Measurements from ENCODE around the gene CASP8. TPM values are rescaled to one million over a fixed set of nuclear protein-coding genes. Genes with fewer than 3 reads are reported as not detected.

The CASP8 gene
- total and polyA plus RNA-seq, 2 of the 8 experiments (the other 6 are each of a cell fraction or from before 2014, with no cell fraction given), result 2.3 to 3.6 TPM

- H3K18ac ChIP-seq (ENCODE audit: extremely low read depth, low read length), result no peak overlapping the region
- no peaks in the 10 kb centered on the region for H3K23me2 ChIP-seq (ENCODE audit: low read depth, low read length)
- FAIRE-seq (no peak), DNase-seq (ENCODE audit: low read depth in 1 of 2, low spot score in 2 of 2) (no peak)
- 78% methylated on average over 2 of the region's 2 CpGs; no CpG with 5 or more reads in 1 of the 2 experiments for WGBS, 2 experiments (ENCODE audit: extremely low coverage in 1 of 2, insufficient coverage in 1 of 2, insufficient read length in 1 of 2, insufficient replicate concordance in 2 of 2, low coverage in 1 of 2, low lambda C conversion rate in 2 of 2, missing lambda C conversion rate in 1 of 2)
- H3K36me3 ChIP-seq (ENCODE audit: control insufficient read depth in 2 of 4, insufficient read depth in 4 of 4, low read length in 3 of 4), result no peaks in the 10 kb centered on the region; a peak in 1 of 8 replicates
- H3K23ac ChIP-seq (ENCODE audit: insufficient read length), result no peak overlapping the region
- H3K79me2 ChIP-seq (ENCODE audit: control insufficient read depth in 1 of 2, insufficient read depth in 2 of 2, low read length in 2 of 2), result no peaks in the 10 kb centered on the region
- H4K5ac ChIP-seq (ENCODE audit: insufficient read length, low read depth, low read length), result no peak overlapping the region
- no peak overlapping the region for H3K14ac ChIP-seq (ENCODE audit: insufficient read length)
- no peak overlapping the region for H3K4me3 ChIP-seq (ENCODE audit: extremely low read depth in 1 of 4, insufficient read depth in 2 of 4, low read depth in 3 of 4, low read length in 4 of 4)
- CTCF ChIA-PET (ENCODE audit: partially characterized antibody), result interaction anchor here (0.9 to 3.8 kb wide), 8 partner anchors 10 to 77 kb away, joined by 3 to 21 read pairs (median 5); partner anchors contain the start of gene CASP8
- no peak overlapping the region for H2BK12ac ChIP-seq (ENCODE audit: low read depth, low read length)
- no peak overlapping the region for H2BK15ac ChIP-seq (ENCODE audit: low read length)
- no peak overlapping the region for H3K4me2 ChIP-seq (ENCODE audit: insufficient read depth in 1 of 2, low read depth in 2 of 2, low read length in 2 of 2)
- no peak overlapping the region for H2AFZ ChIP-seq (ENCODE audit: low read length)
- no peak overlapping the region for H2AK5ac ChIP-seq (ENCODE audit: low read depth, low read length)
- H3K27ac ChIP-seq (ENCODE audit: low read depth, low read length), result no peak overlapping the region
- no peak overlapping the region for H3K56ac ChIP-seq (replicated peaks; ENCODE audit: insufficient read length, low read depth, low read length)
- no peak overlapping the region for H3K4ac ChIP-seq (replicated peaks; ENCODE audit: insufficient read length, low read depth, low read length)
- no peak overlapping the region for H2BK120ac ChIP-seq (replicated peaks; ENCODE audit: low read depth, low read length)
- H3K4me1 ChIP-seq (replicated peaks in 1 of 4; ENCODE audit: control insufficient read depth in 3 of 4, insufficient read depth in 4 of 4, low read length in 3 of 4), result no peaks in the 10 kb centered on the region
- H3K9ac ChIP-seq (replicated peaks in 1 of 4; ENCODE audit: extremely low read depth in 1 of 4, low read depth in 3 of 4, low read length in 3 of 4), result no peak overlapping the region
- H3K79me1 ChIP-seq (ENCODE audit: low read depth, low read length), result no peaks in the 10 kb centered on the region
- H4K8ac ChIP-seq (ENCODE audit: extremely low read depth, insufficient read depth, low read length), result no peak overlapping the region
- H4K20me1 ChIP-seq (replicated peaks in 1 of 2; ENCODE audit: control insufficient read depth in 1 of 2, insufficient read depth in 2 of 2, low read length in 2 of 2), result no peaks in the 10 kb centered on the region
- H2BK5ac ChIP-seq (ENCODE audit: low read depth, low read length), result no peak overlapping the region
- no peaks in the 10 kb centered on the region for H3K27me3 ChIP-seq (replicated peaks in 1 of 4; ENCODE audit: control insufficient read depth in 3 of 4, extremely low read depth in 1 of 4, insufficient read depth in 3 of 4, low read length in 3 of 4)
- H2BK20ac ChIP-seq (ENCODE audit: low read length), result no peak overlapping the region
- no peak overlapping the region for H4K91ac ChIP-seq (replicated peaks; ENCODE audit: insufficient read length, low read length)
- POLR2A ChIA-PET (ENCODE audit: partially characterized antibody), result no interaction called here
- no peaks in the 10 kb centered on the region for H3K9me3 ChIP-seq (ENCODE audit: insufficient read depth in 2 of 2, low read depth in 1 of 2, low read length in 1 of 2)
- TF ChIP-seq PHF8 (conservative IDR thresholded peaks at IDR 0.05; ENCODE audit: low read depth, low read length) (no peak), HDAC2 (IDR thresholded peaks at IDR 0.05; ENCODE audit: borderline replicate concordance in 1 of 2, low read depth in 2 of 2, low read length in 2 of 2) (no peak), CBX5 (IDR thresholded peaks at IDR 0.05; ENCODE audit: low read depth, low read length) (no peak)
Measured at GRCh38 chr2:201275069-201275468, 14.7 kb downstream of the CASP8 start.
